Neural crest cell (in vitro differentiated cells): ENCODE data around the gene LYPLAL1. TPM values are rescaled to one million over a fixed set of nuclear protein-coding genes. Genes with fewer than 3 reads are reported as not detected.
"Not testable (repeated sequence)": the region's sequence is repeated elsewhere in the genome, so short reads cannot be mapped to it uniquely, and the experiment has no call there.

Experiments used
- DNase-seq: peaks from one replicate; pipeline ENCODE4 v3.0.0; 2021; ENCODE audit warnings: low read depth, mixed read lengths, low spot score
- H3K27ac Mint-ChIP-seq: one replicate; pipeline ENCODE4 v1.8.0; 2021; ENCODE audit warnings: mild to moderate bottlenecking, mixed read lengths; ENCODE audit not compliant: unreplicated experiment
- H3K27me3 Mint-ChIP-seq: 2 replicates; pipeline ENCODE4 v1.8.0; 2021; ENCODE audit warnings: low read depth, mild to moderate bottlenecking, mixed read lengths
- H3K36me3 Mint-ChIP-seq: 2 replicates; pipeline ENCODE4 v1.8.0; 2021; ENCODE audit warnings: low read depth, mild to moderate bottlenecking, mixed read lengths
- H3K4me1 Mint-ChIP-seq: 2 replicates; pipeline ENCODE4 v1.8.0; 2021; ENCODE audit warnings: mixed read lengths
- H3K4me3 Mint-ChIP-seq: one replicate; pipeline ENCODE4 v1.8.0; 2021; ENCODE audit warnings: mild to moderate bottlenecking, mixed read lengths
- H3K9me3 Mint-ChIP-seq: 2 replicates; pipeline ENCODE4 v1.8.0; 2021; ENCODE audit warnings: mixed read lengths
- CTCF ChIP-seq: fragments of 200-600 bp; sonication (generic); conservative IDR thresholded peaks from 2 replicates; pipeline ENCODE4 v1.5.0; 2021; ENCODE audit warnings: antibody characterized with exemption, mild to moderate bottlenecking
- total RNA-seq: library from RNA; stranded (reverse); gene quantifications from 2 replicates; pipeline ENCODE4 v1.2.1, GENCODE V29; 2021

Gene LYPLAL1
- total RNA-seq, 1 donor from 2014 or later: 21.1 TPM

GRCh38 chr1:219189021-219189824, 15.5 kb downstream of the LYPLAL1 start:
- DNase-seq: no peak
- Mint-ChIP-seq H3K27ac (no peak overlapping the region), H3K9me3 (no peaks in the 10 kb centered on the region), H3K4me1 (peaks cover 3% of the 10 kb centered on the region), H3K27me3 (no peaks in the 10 kb centered on the region), H3K4me3 (no peak overlapping the region), H3K36me3 (peaks cover 14% of the 10 kb centered on the region)
- TF ChIP-seq CTCF: no peak

GRCh38 chr1:219189952-219190351, 16.3 kb downstream of the LYPLAL1 start:
- no peak overlapping the region for H3K27ac Mint-ChIP-seq

GRCh38 chr1:219190605-219191004, 16.9 kb downstream of the LYPLAL1 start:
- TF ChIP-seq CTCF: no peak
- no peaks in the 10 kb centered on the region for H3K27me3 Mint-ChIP-seq
- H3K4me3 Mint-ChIP-seq: no peak overlapping the region
- DNase-seq: no peak
- no peaks in the 10 kb centered on the region for H3K9me3 Mint-ChIP-seq
- H3K36me3 Mint-ChIP-seq: peaks cover 16% of the 10 kb centered on the region
- peaks cover 3% of the 10 kb centered on the region for H3K4me1 Mint-ChIP-seq
- H3K27ac Mint-ChIP-seq: no peak overlapping the region

More at GRCh38 chr1:219189952-219190351, 16.3 kb downstream of the LYPLAL1 start:
- no peak overlapping the region for H3K4me3 Mint-ChIP-seq
- DNase-seq: no peak
- peaks cover 3% of the 10 kb centered on the region for H3K4me1 Mint-ChIP-seq
- peaks cover 16% of the 10 kb centered on the region for H3K36me3 Mint-ChIP-seq
- H3K27me3 Mint-ChIP-seq: no peaks in the 10 kb centered on the region
- no peaks in the 10 kb centered on the region for H3K9me3 Mint-ChIP-seq
- no peak for TF ChIP-seq CTCF

- DNase-seq, H3K27ac Mint-ChIP-seq, H3K27me3 Mint-ChIP-seq, H3K4me3 Mint-ChIP-seq, H3K9me3 Mint-ChIP-seq, H3K4me1 Mint-ChIP-seq: not testable (repeated sequence)
- peaks cover 43% of the 10 kb centered on the region for H3K36me3 Mint-ChIP-seq
Measured at GRCh38 chr1:219195833-219196232, 22.2 kb downstream of the LYPLAL1 start.

GRCh38 chr1:219201656-219202055, 28.0 kb downstream of the LYPLAL1 start:
- no peak for TF ChIP-seq CTCF
- Mint-ChIP-seq H3K9me3 (peaks cover 2% of the 10 kb centered on the region), H3K27me3 (no peaks in the 10 kb centered on the region), H3K36me3 (peaks cover 22% of the 10 kb centered on the region), H3K4me3 (no peak overlapping the region), H3K27ac (no peak overlapping the region), H3K4me1 (peaks cover 3% of the 10 kb centered on the region)
- no peak for DNase-seq

- Mint-ChIP-seq H3K4me3 (no peak overlapping the region), H3K27me3 (no peaks in the 10 kb centered on the region), H3K27ac (no peak overlapping the region), H3K9me3 (no peaks in the 10 kb centered on the region), H3K36me3 (peaks cover 13% of the 10 kb centered on the region), H3K4me1 (peaks cover 9% of the 10 kb centered on the region)
- DNase-seq: no peak
- TF ChIP-seq CTCF: no peak
Measured at GRCh38 chr1:219202567-219202966, 28.9 kb downstream of the LYPLAL1 start.
